Caco-2 (cell line): Measurements from ENCODE around the gene HPS1. TPM values are rescaled to one million over a fixed set of nuclear protein-coding genes. Genes with fewer than 3 reads are reported as not detected.

ENCODE experiments used
- BruUV-seq: library from RNA; stranded (reverse); fragments of 400-500 nt; replicated peaks from 2 replicates; lab custom pipeline; 2021; lab: Mats Ljungman, UMichigan
- CTCF ChIA-PET: fragments of 300-600 bp; sonication (Branson Sonifier 250); formaldehyde crosslinking; loops from one replicate; lab custom pipeline; 2022; ENCODE audit warnings: antibody characterized with exemption; lab: Charles Lee
- POLR2A ChIA-PET: fragments of 300-600 bp; sonication (Branson Sonifier 250); formaldehyde crosslinking; loops from one replicate; lab custom pipeline; 2022; ENCODE audit warnings: antibody characterized with exemption; lab: Charles Lee
- DNase-seq, 2 experiments: peaks; one replicate each; pipeline versions ENCODE4 v3.0.0 to v3.0.0-alpha.2; 2020 to 2022
- H3K27me3 ChIP-seq: replicated peaks from 2 replicates; pipeline ENCODE4 v1.6.0; 2011; ENCODE audit warnings: low read length; ENCODE audit not compliant: control insufficient read depth, insufficient read depth
- H3K36me3 ChIP-seq: 2 replicates; pipeline ENCODE4 v1.5.1; 2011; ENCODE audit warnings: low read length; ENCODE audit not compliant: control insufficient read depth, insufficient read depth
- H3K4me1 ChIP-seq: fragments of 250-450 bp; sonication (Bioruptor Pico); 2 replicates; pipeline ENCODE4 v1.5.1; 2020; ENCODE audit warnings: mild to moderate bottlenecking
- H3K4me3 ChIP-seq: 2 replicates; pipeline ENCODE4 v1.5.1; 2011; ENCODE audit warnings: low read depth, mild to moderate bottlenecking, control low read depth, low read length
- H3K9me3 ChIP-seq: fragments of 250-450 bp; sonication (Bioruptor Pico); 2 replicates; pipeline ENCODE4 v1.5.1; 2020; ENCODE audit warnings: mild to moderate bottlenecking, moderate library complexity
- H3K27ac Mint-ChIP-seq: one replicate; pipeline ENCODE4 v1.8.0; 2022; ENCODE audit warnings: mixed read lengths; ENCODE audit not compliant: unreplicated experiment
- H3K27me3 Mint-ChIP-seq: one replicate; pipeline ENCODE4 v1.8.0; 2022; ENCODE audit warnings: mixed read lengths; ENCODE audit not compliant: insufficient read depth, unreplicated experiment
- H3K36me3 Mint-ChIP-seq: one replicate; pipeline ENCODE4 v1.8.0; 2022; ENCODE audit warnings: mild to moderate bottlenecking, mixed read lengths; ENCODE audit not compliant: insufficient read depth, unreplicated experiment
- H3K4me1 Mint-ChIP-seq: one replicate; pipeline ENCODE4 v1.8.0; 2022; ENCODE audit warnings: low read depth, mixed read lengths; ENCODE audit not compliant: unreplicated experiment
- H3K4me3 Mint-ChIP-seq: one replicate; pipeline ENCODE4 v1.8.0; 2022; ENCODE audit warnings: mild to moderate bottlenecking, moderate library complexity, mixed read lengths; ENCODE audit not compliant: unreplicated experiment
- H3K9me3 Mint-ChIP-seq: one replicate; pipeline ENCODE4 v1.8.0; 2022; ENCODE audit warnings: mixed read lengths; ENCODE audit not compliant: unreplicated experiment
- intact Hi-C: fragments of 100-400 bp; cut with micrococcal nuclease; formaldehyde crosslinking; loops from one replicate; pipeline ENCODE4 v1.10.0; 2022; ENCODE audit not compliant: unreplicated experiment
- total RNA-seq: library from RNA; stranded (reverse); gene quantifications from 2 replicates; pipeline ENCODE4 v1.2.3, GENCODE V29; 2022
- TF ChIP-seq, protein P1 (sequence below), 2 experiments: fragments of 200-600 bp in 1 of 2; IDR thresholded peaks; 1 replicate in 1 of 2; 2 replicates in 1 of 2; pipeline versions ENCODE4 v1.5.1 to v1.8.0; 2011 to 2022; ENCODE audit warnings: antibody characterized with exemption in 1 of 2, control low read depth in 1 of 2, inconsistent platforms in 1 of 2, low read depth in 1 of 2, low read length in 1 of 2, mild to moderate bottlenecking in 1 of 2, moderate library complexity in 1 of 2; ENCODE audit not compliant: insufficient read depth in 1 of 2, severe bottlenecking in 1 of 2, unreplicated experiment in 1 of 2

HPS1 gene
- total RNA-seq, 1 experiment from 2014 or later = 51.9 TPM

DNA sequence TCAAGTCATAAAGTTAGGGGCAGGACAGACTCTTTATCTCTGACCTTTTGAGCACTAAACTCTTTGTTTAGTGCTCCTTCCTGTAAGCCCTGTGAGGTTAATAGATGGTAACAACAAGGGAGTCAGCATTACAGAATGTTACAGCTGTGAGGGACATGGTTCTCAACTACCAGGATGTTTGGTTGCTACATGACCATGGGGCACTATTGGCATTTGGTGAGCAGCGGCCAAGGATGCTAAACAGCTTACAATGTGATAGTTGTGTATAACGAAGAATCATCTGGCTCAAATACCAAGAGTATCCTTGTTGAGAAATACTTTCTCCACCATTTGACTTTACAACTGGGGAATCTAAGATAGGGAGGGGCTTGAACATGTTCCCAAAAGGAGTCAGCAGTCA, 35.4 kb upstream of the HPS1 start:
- no TSS peak for BruUV-seq
- CTCF ChIA-PET = interaction anchor here (0.9 kb wide), 1 partner anchor 56 kb away, joined by 3 read pairs; no protein-coding TSS in a partner anchor
- H3K4me3 ChIP-seq = no peak overlapping the region
- H3K9me3 Mint-ChIP-seq = peaks cover 9% of the 10 kb centered on the region
- H3K4me1 Mint-ChIP-seq = no peaks in the 10 kb centered on the region
- H3K36me3 ChIP-seq = no peaks in the 10 kb centered on the region
- H3K4me1 ChIP-seq = no peaks in the 10 kb centered on the region
- TF ChIP-seq, protein P1, sequence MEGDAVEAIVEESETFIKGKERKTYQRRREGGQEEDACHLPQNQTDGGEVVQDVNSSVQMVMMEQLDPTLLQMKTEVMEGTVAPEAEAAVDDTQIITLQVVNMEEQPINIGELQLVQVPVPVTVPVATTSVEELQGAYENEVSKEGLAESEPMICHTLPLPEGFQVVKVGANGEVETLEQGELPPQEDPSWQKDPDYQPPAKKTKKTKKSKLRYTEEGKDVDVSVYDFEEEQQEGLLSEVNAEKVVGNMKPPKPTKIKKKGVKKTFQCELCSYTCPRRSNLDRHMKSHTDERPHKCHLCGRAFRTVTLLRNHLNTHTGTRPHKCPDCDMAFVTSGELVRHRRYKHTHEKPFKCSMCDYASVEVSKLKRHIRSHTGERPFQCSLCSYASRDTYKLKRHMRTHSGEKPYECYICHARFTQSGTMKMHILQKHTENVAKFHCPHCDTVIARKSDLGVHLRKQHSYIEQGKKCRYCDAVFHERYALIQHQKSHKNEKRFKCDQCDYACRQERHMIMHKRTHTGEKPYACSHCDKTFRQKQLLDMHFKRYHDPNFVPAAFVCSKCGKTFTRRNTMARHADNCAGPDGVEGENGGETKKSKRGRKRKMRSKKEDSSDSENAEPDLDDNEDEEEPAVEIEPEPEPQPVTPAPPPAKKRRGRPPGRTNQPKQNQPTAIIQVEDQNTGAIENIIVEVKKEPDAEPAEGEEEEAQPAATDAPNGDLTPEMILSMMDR (IDR thresholded peaks at IDR 0.05; ENCODE audit: insufficient read depth in 1 of 2, low read depth in 1 of 2, low read length in 1 of 2, severe bottlenecking in 1 of 2, unreplicated experiment in 1 of 2) = no peak
- no peaks in the 10 kb centered on the region for H3K27me3 ChIP-seq
- no peaks in the 10 kb centered on the region for H3K36me3 Mint-ChIP-seq
- no peak overlapping the region for H3K4me3 Mint-ChIP-seq
- H3K9me3 ChIP-seq = no peaks in the 10 kb centered on the region
- peaks cover 7% of the 10 kb centered on the region for H3K27me3 Mint-ChIP-seq
- intact Hi-C loops = no loop called here
- no peak for DNase-seq
- POLR2A ChIA-PET = no interaction called here
- H3K27ac Mint-ChIP-seq = no peak overlapping the region

DNA sequence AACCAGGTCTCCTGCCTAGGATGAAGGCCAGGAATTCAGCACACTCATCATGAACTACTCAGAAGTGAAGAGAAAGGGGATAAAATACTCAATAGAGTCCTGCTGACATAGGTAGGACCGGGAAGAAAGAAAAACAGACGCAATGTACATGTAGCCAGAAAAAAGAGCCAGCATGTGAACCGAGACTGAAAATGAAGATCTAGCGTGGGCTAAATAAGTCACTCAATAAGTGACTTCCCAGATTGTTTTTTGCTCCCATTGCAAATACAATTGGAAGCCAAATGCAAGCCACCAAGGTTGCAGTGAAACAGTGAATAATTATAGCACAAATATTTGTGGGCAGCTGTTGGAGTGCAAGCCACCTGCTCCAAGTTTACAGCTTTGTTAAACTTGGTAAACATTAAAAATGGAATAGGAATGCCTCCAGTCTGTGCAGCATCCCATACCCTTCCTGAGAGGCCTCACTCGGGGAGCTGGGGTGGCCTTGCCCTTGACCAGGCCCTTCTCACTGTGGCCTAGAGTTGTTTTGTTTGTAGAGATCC, 34.7 kb upstream of the HPS1 start:
- Histone ChIP-seq H3K4me1 (no peaks in the 10 kb centered on the region), H3K27me3 (no peaks in the 10 kb centered on the region), H3K36me3 (no peaks in the 10 kb centered on the region), H3K9me3 (no peaks in the 10 kb centered on the region), H3K4me3 (no peak overlapping the region)
- Mint-ChIP-seq H3K36me3 (no peaks in the 10 kb centered on the region), H3K4me1 (no peaks in the 10 kb centered on the region), H3K27me3 (peaks cover 7% of the 10 kb centered on the region), H3K9me3 (peaks cover 7% of the 10 kb centered on the region), H3K27ac (no peak overlapping the region), H3K4me3 (no peak overlapping the region)
- BruUV-seq = no TSS peak
- ChIA-PET POLR2A (no interaction called here), CTCF (no interaction called here)
- DNase-seq = no peak
- intact Hi-C loops = no loop called here
- TF ChIP-seq, protein P1 (IDR thresholded peaks at IDR 0.05; ENCODE audit: insufficient read depth in 1 of 2, low read depth in 1 of 2, low read length in 1 of 2, severe bottlenecking in 1 of 2, unreplicated experiment in 1 of 2) = no peak

DNA sequence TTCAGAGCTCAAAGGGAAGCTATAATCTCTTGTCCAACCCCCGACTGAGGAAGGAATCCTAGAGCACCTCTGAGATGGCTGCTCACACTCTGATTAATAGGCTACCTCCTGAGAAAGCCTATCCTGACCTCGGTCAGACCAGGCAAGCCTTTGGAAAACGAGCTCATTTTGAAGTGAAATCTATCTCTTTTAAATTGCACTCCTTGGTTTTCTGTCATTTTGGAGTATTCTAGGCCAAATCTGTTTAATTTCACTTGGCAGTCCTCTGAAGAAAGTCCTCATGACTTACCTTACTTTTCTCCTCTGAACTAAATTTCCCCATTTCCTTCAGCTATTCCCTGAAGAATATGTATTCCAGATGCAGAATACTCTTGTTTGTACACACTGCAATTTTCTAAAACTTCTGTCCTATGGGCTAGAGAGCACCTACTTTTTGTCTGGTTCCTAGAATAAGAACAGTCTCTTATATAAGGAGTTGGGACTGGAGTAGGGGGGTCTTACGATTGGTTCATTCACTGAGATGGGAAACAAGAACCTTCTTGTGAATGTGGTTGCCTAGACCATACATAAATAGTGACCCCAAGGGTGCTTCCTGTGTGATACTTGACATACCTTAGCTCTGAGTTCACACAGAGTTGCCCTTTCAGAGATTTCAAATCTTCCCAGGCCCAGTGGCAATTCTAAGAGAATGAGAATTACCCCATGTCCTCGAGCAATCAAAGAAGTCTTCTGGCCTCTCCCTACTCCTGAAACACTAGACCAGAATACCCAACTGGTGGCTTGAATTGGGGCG, 31.9 kb upstream of the HPS1 start:
- Histone ChIP-seq H3K27me3 (no peaks in the 10 kb centered on the region), H3K9me3 (no peaks in the 10 kb centered on the region), H3K36me3 (no peaks in the 10 kb centered on the region), H3K4me3 (no peak overlapping the region), H3K4me1 (no peaks in the 10 kb centered on the region)
- H3K4me3 Mint-ChIP-seq = no peak overlapping the region
- BruUV-seq = no TSS peak
- POLR2A ChIA-PET = no interaction called here
- H3K27ac Mint-ChIP-seq = no peak overlapping the region
- CTCF ChIA-PET = no interaction called here
- H3K4me1 Mint-ChIP-seq = no peaks in the 10 kb centered on the region
- H3K9me3 Mint-ChIP-seq = no peaks in the 10 kb centered on the region
- no peak for DNase-seq
- no peaks in the 10 kb centered on the region for H3K36me3 Mint-ChIP-seq
- H3K27me3 Mint-ChIP-seq = no peaks in the 10 kb centered on the region
- intact Hi-C loops = no loop called here
- TF ChIP-seq, protein P1 (IDR thresholded peaks at IDR 0.05; ENCODE audit: insufficient read depth in 1 of 2, low read depth in 1 of 2, low read length in 1 of 2, severe bottlenecking in 1 of 2, unreplicated experiment in 1 of 2) = no peak
